HL-60 (cell line): Measurements from ENCODE around the gene TCL1B.

Experiments
- GABPA ChIP-seq: IDR thresholded peaks from 2 replicates; pipeline ENCODE4 v1.6.1; 2012; ENCODE audit warnings: low read depth
- SPI1 ChIP-seq: IDR thresholded peaks from 2 replicates; pipeline ENCODE4 v1.6.1; 2012; ENCODE audit warnings: low read depth, mild to moderate bottlenecking, borderline replicate concordance
- TF ChIP-seq, protein P1 (sequence below): IDR thresholded peaks from one replicate; pipeline ENCODE4 v1.5.1; 2011; ENCODE audit warnings: low read length, control low read depth, inconsistent platforms; ENCODE audit not compliant: insufficient read depth
- TF ChIP-seq, protein P2 (sequence below): IDR thresholded peaks from 2 replicates; pipeline ENCODE4 v1.6.1; 2012; ENCODE audit warnings: low read depth; ENCODE audit not compliant: insufficient replicate concordance

DNA sequence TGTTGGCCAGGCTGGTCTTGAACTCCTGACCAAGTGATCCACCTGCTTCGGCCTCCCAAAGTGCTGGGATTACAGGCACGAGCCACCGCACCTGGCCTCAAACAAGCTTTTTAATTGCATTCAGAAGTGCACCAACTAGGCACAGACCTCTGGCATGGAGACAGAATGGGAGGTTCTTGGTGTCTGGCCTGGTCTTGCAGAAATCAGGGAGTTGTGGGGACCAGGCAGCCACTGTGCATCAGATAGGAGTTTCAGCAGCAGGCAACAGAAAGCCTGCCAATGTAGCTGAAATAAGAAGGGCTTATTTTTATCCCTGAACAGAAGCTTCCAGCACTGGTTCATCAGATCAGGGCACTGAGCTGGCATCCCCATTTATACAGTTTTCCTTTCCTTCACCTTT is 22.2 kb upstream of the TCL1B start:
- no peak for TF ChIP-seq SPI1
- TF ChIP-seq, protein P1, sequence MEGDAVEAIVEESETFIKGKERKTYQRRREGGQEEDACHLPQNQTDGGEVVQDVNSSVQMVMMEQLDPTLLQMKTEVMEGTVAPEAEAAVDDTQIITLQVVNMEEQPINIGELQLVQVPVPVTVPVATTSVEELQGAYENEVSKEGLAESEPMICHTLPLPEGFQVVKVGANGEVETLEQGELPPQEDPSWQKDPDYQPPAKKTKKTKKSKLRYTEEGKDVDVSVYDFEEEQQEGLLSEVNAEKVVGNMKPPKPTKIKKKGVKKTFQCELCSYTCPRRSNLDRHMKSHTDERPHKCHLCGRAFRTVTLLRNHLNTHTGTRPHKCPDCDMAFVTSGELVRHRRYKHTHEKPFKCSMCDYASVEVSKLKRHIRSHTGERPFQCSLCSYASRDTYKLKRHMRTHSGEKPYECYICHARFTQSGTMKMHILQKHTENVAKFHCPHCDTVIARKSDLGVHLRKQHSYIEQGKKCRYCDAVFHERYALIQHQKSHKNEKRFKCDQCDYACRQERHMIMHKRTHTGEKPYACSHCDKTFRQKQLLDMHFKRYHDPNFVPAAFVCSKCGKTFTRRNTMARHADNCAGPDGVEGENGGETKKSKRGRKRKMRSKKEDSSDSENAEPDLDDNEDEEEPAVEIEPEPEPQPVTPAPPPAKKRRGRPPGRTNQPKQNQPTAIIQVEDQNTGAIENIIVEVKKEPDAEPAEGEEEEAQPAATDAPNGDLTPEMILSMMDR = no peak
- TF ChIP-seq, protein P2, sequence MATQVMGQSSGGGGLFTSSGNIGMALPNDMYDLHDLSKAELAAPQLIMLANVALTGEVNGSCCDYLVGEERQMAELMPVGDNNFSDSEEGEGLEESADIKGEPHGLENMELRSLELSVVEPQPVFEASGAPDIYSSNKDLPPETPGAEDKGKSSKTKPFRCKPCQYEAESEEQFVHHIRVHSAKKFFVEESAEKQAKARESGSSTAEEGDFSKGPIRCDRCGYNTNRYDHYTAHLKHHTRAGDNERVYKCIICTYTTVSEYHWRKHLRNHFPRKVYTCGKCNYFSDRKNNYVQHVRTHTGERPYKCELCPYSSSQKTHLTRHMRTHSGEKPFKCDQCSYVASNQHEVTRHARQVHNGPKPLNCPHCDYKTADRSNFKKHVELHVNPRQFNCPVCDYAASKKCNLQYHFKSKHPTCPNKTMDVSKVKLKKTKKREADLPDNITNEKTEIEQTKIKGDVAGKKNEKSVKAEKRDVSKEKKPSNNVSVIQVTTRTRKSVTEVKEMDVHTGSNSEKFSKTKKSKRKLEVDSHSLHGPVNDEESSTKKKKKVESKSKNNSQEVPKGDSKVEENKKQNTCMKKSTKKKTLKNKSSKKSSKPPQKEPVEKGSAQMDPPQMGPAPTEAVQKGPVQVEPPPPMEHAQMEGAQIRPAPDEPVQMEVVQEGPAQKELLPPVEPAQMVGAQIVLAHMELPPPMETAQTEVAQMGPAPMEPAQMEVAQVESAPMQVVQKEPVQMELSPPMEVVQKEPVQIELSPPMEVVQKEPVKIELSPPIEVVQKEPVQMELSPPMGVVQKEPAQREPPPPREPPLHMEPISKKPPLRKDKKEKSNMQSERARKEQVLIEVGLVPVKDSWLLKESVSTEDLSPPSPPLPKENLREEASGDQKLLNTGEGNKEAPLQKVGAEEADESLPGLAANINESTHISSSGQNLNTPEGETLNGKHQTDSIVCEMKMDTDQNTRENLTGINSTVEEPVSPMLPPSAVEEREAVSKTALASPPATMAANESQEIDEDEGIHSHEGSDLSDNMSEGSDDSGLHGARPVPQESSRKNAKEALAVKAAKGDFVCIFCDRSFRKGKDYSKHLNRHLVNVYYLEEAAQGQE = no peak
- no peak for TF ChIP-seq GABPA
